ENCODE results near the gene RGL4.

RGL4 gene

DNA sequence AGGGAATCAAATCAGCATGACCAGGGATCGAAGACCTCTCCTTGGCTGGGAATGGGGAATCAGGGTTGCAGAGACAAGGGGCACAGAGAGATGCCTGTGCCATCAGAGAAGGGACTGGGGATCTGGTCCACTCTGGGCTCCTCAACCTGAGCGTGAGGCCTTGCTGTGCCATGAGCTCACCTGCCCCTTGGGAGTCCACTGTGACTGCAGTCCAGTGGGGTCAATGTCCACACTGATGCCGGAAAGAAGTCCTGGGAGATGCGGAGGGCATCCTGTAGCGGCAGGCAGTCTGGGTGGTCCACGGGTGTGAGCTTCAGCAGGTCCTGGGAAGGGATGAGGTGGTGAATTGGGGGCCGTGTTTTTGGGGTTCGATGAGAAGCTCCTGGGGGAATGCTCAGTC lies 7.3 kb upstream of the RGL4 start:
- H3K27ac ChIP-seq = no peak overlapping the region
- no peak for TF ChIP-seq ZFX (IDR thresholded peaks at IDR 0.05; ENCODE audit: borderline replicate concordance)
- TF ChIP-seq, protein P1, sequence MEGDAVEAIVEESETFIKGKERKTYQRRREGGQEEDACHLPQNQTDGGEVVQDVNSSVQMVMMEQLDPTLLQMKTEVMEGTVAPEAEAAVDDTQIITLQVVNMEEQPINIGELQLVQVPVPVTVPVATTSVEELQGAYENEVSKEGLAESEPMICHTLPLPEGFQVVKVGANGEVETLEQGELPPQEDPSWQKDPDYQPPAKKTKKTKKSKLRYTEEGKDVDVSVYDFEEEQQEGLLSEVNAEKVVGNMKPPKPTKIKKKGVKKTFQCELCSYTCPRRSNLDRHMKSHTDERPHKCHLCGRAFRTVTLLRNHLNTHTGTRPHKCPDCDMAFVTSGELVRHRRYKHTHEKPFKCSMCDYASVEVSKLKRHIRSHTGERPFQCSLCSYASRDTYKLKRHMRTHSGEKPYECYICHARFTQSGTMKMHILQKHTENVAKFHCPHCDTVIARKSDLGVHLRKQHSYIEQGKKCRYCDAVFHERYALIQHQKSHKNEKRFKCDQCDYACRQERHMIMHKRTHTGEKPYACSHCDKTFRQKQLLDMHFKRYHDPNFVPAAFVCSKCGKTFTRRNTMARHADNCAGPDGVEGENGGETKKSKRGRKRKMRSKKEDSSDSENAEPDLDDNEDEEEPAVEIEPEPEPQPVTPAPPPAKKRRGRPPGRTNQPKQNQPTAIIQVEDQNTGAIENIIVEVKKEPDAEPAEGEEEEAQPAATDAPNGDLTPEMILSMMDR (IDR thresholded peaks at IDR 0.05) = no peak

DNA sequence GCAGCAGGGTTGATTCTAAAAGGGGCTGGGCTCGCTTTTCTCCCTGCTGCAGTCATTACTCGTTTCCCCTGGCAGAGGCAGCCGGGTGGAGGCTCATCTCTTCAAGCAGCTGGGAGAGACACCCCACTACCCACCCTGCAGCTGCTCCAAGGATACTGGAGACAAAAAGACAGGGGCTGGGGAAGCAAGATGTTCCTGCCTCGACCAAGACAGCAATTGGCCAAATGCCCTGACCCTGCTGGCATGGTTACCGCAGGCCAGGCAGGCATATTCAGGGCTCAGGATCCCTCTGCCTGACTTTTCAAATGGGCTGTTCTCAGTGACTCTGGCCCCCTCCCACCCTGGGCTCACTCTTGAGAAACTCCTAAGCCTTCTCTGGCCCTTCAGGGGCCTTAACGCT lies 6.8 kb upstream of the RGL4 start:
- no peak for TF ChIP-seq ZFX (IDR thresholded peaks at IDR 0.05; ENCODE audit: borderline replicate concordance)
- TF ChIP-seq, protein P1 (IDR thresholded peaks at IDR 0.05) = no peak
- H3K27ac ChIP-seq = no peak overlapping the region

DNA sequence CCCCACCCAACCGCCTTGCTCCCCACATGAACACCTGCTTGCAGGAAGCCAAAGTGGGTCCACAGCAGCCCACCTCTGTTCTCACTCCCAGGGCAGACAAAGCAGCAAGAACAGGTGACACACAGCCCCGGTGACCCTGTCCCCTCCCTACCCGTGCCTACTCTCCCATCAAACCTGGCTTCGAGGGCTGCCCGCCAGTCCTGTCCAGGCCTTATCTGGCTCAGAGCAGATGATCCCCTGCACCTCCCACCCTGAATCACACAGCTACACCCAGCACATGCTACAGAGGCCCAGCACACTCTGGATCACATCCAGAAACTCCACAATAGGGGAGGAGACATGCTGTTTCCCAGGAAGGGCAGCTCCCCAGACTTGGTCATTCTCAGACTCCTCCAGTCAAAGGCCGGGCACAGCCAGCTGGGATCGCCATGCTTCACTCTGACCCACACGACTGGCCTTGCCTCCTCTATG lies 6.2 kb upstream of the RGL4 start:
- no peak for TF ChIP-seq ZFX (IDR thresholded peaks at IDR 0.05; ENCODE audit: borderline replicate concordance)
- TF ChIP-seq, protein P1 (IDR thresholded peaks at IDR 0.05) = no peak
- H3K27ac ChIP-seq = no peak overlapping the region

DNA sequence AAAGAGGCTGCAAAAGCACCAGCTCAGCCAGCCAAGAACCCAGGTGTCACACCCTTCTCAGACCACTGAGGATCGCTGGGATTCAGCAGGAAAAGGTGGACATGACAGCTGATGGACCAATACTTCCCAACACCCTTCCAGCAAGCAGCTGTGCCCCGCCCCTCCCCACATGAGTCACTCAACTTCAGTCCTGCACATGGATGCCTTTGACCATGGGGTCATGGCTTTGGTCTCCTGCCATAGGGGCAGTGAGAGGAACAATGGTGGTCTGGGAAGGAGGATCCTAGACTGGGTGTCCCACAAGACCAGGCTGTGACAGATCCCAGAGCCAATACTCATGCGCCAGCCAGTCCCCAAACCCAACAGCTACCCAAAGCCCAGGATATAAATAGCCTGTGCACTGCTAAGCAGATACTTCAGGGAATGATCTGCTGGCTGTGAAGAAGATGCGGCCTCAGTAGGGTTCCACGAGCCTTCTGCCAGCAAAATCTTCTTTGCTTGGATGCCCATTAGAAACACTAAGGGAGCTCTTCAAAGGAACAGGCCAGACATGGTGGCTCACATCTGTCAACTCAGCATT lies 5.5 kb upstream of the RGL4 start:
- TF ChIP-seq ZFX (IDR thresholded peaks at IDR 0.05; ENCODE audit: borderline replicate concordance) = no peak
- TF ChIP-seq, protein P1 (IDR thresholded peaks at IDR 0.05) = no peak
- no peak overlapping the region for H3K27ac ChIP-seq

DNA sequence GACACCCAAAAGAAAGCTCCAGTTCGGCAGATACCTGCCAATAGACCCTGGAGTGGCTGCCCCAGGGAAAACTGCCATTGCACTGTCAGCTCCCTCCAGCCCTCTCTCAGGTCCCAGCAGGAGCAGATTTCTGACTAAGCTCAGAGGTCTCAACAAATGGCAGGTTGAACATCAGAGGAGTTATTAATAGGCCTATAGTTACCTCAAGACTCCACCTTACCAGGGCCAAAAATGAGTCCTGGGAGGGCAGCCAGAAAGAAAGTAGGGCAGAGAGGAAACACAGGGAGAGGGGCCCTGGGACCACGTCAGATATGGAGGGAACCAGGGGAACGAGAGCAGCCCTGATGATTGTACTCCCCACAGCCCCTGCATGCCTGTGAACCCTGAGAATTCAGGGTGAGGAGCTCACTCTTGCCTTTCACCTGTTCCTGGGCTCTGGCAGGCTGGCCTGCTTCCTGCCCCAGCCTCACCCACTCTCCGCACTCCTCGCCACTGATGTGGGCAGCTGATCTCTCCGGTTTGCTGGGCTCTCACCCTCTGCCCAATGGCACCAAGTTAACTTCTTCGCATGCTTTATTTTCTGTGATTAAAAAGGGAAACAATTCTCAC lies 4.3 kb upstream of the RGL4 start:
- TF ChIP-seq ZFX (IDR thresholded peaks at IDR 0.05; ENCODE audit: borderline replicate concordance) = no peak
- TF ChIP-seq, protein P1 (IDR thresholded peaks at IDR 0.05) = no peak
- no peak overlapping the region for H3K27ac ChIP-seq

DNA sequence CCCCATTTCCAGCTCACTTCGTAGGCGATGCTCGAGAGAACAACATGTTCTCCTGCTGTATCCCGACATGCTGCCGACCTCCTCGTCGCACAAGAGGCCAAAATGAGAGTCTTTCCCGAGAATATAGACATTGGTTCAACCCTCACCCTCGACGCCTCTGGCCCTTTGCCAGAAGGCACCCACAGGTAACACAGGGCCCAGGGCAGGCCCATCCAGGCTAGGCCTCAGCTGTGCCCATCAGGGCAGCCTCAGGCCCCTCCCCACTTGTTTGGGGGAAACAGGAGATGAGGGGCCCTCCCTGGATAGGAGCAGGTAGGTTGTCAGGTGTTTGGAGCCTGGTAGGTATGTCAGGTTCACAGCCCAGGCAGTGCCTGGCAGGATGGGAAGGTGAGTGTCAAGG lies 2.7 kb upstream of the RGL4 start:
- TF ChIP-seq, protein P1 (IDR thresholded peaks at IDR 0.05) = no peak
- TF ChIP-seq ZFX (IDR thresholded peaks at IDR 0.05; ENCODE audit: borderline replicate concordance) = no peak
- no peak overlapping the region for H3K27ac ChIP-seq

DNA sequence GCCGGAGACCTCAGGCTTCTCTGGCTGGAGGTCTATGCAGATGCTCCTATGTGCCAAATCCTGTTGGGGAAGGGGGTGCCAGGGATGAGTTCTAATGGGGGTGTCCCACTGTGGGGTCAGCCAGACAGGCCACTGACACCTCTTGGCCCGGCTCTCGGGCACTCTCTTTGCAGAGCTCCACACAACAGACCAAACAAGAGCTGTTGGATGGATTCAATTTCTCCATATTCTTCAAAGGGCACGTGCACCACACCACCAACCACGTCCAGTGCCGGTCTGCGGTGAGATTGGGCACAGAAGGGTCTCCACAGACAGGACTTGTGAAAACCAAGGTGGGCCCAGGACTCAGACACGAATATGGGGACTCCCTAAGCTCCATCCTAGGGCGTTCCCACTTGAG lies 2.2 kb upstream of the RGL4 start:
- TF ChIP-seq ZFX (IDR thresholded peaks at IDR 0.05; ENCODE audit: borderline replicate concordance) = no peak
- TF ChIP-seq, protein P1 (IDR thresholded peaks at IDR 0.05) = no peak

More for the DNA sequence above, 2.2 kb upstream of the RGL4 start:
- no peak overlapping the region for H3K27ac ChIP-seq
